Glutamatergic neuron (in vitro differentiated cells): ENCODE data around the gene TWNK. TPM values are rescaled to one million over a fixed set of nuclear protein-coding genes. Genes with fewer than 3 reads are reported as not detected.

Experiments used
- DNase-seq: peaks from one replicate; pipeline ENCODE4 v3.0.0; 2022
- H3K27ac Mint-ChIP-seq: one replicate; pipeline ENCODE4 v1.8.0; 2020; ENCODE audit warnings: mild to moderate bottlenecking, mixed read lengths, inconsistent platforms; ENCODE audit not compliant: unreplicated experiment
- H3K27me3 Mint-ChIP-seq: one replicate; pipeline ENCODE4 v1.8.0; 2020; ENCODE audit warnings: mild to moderate bottlenecking, moderate library complexity, mixed read lengths, inconsistent platforms; ENCODE audit not compliant: unreplicated experiment
- H3K36me3 Mint-ChIP-seq: one replicate; pipeline ENCODE4 v1.8.0; 2020; ENCODE audit warnings: mild to moderate bottlenecking, mixed read lengths, inconsistent platforms; ENCODE audit not compliant: unreplicated experiment
- H3K4me1 Mint-ChIP-seq: one replicate; pipeline ENCODE4 v1.8.0; 2020; ENCODE audit warnings: mild to moderate bottlenecking, low read depth, mixed read lengths, inconsistent platforms; ENCODE audit not compliant: unreplicated experiment
- H3K4me3 Mint-ChIP-seq: one replicate; pipeline ENCODE4 v1.8.0; 2020; ENCODE audit warnings: mild to moderate bottlenecking, mixed read lengths, inconsistent platforms; ENCODE audit not compliant: unreplicated experiment
- H3K9me3 Mint-ChIP-seq: one replicate; pipeline ENCODE4 v1.8.0; 2020; ENCODE audit warnings: mild to moderate bottlenecking, moderate library complexity, mixed read lengths, inconsistent platforms; ENCODE audit not compliant: unreplicated experiment
- CTCF ChIP-seq: fragments of 200-600 bp; sonication (generic); IDR thresholded peaks from one replicate; pipeline ENCODE4 v1.5.0; 2021; ENCODE audit not compliant: partially characterized antibody, unreplicated experiment
- long read RNA-seq: library from polyadenylated mRNA; unstranded; transcript quantifications from one replicate; pipeline ENCODE4 v2.0.0, GENCODE V29; 2020; ENCODE audit not compliant: unreplicated experiment
- total RNA-seq: library from RNA; stranded (reverse); fragmentation: NEBNext Ultra II Directional; extraction: Animal tissue kit (Norgen Biotek cat#: 25700); gene quantifications from one replicate; pipeline ENCODE4 v1.2.1, GENCODE V29; 2021; ENCODE audit not compliant: unreplicated experiment

Gene TWNK
- total RNA-seq, result 10.1 TPM
- long read RNA-seq, partial matches to known transcripts, result 0 of 3 reads
- long read RNA-seq, other reads (novel, unspliced or antisense), result 0 of 3 reads

GRCh38 chr10:100986952-100987684 lies at the start of gene TWNK, which contains the start of gene MRPL43:
TSS of gene TWNK (plus strand) at chr10:100987543. CDS start at chr10:100988211, 668 bp downstream.
TSS of gene MRPL43 (minus strand) at chr10:100987497. CDS start at chr10:100987443, 54 bp downstream.
- Mint-ChIP-seq H3K27ac (peak within 1 kb of the TSS; percentile 83), H3K4me1 (peaks cover 7% of the 10 kb centered on the region), H3K4me3 (peak within 1 kb of the TSS; percentile 99), H3K27me3 (peaks cover 10% of the 10 kb centered on the region), H3K36me3 (no peaks in the 10 kb centered on the region), H3K9me3 (peaks cover 5% of the 10 kb centered on the region)
- no peak for TF ChIP-seq CTCF
- peak; percentile 90 for DNase-seq

GRCh38 chr10:100939763-100940344 lies 47.5 kb upstream of the TWNK start:
- Mint-ChIP-seq H3K36me3 (no peaks in the 10 kb centered on the region), H3K4me3 (no peak overlapping the region), H3K9me3 (no peaks in the 10 kb centered on the region), H3K27ac (no peak overlapping the region), H3K27me3 (no peaks in the 10 kb centered on the region), H3K4me1 (no peaks in the 10 kb centered on the region)
- no peak for TF ChIP-seq CTCF
- no peak for DNase-seq

GRCh38 chr10:100942229-100942628 lies 45.1 kb upstream of the TWNK start:
- Mint-ChIP-seq H3K4me3 (no peak overlapping the region), H3K36me3 (no peaks in the 10 kb centered on the region), H3K27me3 (no peaks in the 10 kb centered on the region), H3K4me1 (no peaks in the 10 kb centered on the region), H3K27ac (no peak overlapping the region), H3K9me3 (no peaks in the 10 kb centered on the region)
- TF ChIP-seq CTCF, result no peak
- DNase-seq, result no peak

DNA sequence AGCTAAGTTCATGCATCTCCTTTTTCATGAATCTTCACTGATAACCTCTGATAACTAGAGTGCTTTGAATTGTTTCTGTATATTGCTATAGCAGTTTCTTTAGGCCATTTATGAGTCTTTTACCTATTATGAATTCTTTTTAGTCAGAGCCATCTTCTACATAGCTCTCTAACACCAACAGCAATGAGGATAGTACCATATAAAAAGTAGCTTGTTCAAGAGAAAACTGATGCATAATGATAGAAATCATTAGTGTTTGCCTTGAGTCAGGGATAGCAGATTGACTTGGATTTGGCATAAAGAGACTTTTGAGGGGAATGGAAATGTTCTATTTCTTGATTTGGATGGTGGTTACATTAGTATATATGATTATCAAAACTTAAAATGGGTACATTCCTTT lies 43.8 kb upstream of the TWNK start:
- Mint-ChIP-seq H3K9me3 (no peaks in the 10 kb centered on the region), H3K4me3 (no peak overlapping the region), H3K27me3 (no peaks in the 10 kb centered on the region), H3K27ac (no peak overlapping the region), H3K4me1 (no peaks in the 10 kb centered on the region), H3K36me3 (no peaks in the 10 kb centered on the region)
- DNase-seq, result no peak
- no peak for TF ChIP-seq CTCF

- Mint-ChIP-seq H3K27me3 (no peaks in the 10 kb centered on the region), H3K27ac (peak overlapping the region; percentile 18), H3K4me1 (no peaks in the 10 kb centered on the region), H3K4me3 (no peak overlapping the region), H3K36me3 (no peaks in the 10 kb centered on the region), H3K9me3 (no peaks in the 10 kb centered on the region)
- no peak for TF ChIP-seq CTCF
- no peak for DNase-seq
Observed at GRCh38 chr10:100945754-100946153, 41.6 kb upstream of the TWNK start.
